GM19328 (cell line): ENCODE measurements around the gene ERVV-1.
"Not testable (repeated sequence)": the region's sequence is repeated elsewhere in the genome, so short reads cannot be mapped to it uniquely, and the experiment has no call there.

Experiments
- ATAC-seq: cut with Tn5 transposase; IDR thresholded peaks from one replicate; pipeline ENCODE4 v1.9.1; 2021; ENCODE audit warnings: mild to moderate bottlenecking, moderate library complexity; ENCODE audit not compliant: unreplicated experiment

The ERVV-1 gene

GRCh38 chr19:53015730-53016129 lies 2.0 kb downstream of the ERVV-1 start:
- ATAC-seq, result no peak

DNA sequence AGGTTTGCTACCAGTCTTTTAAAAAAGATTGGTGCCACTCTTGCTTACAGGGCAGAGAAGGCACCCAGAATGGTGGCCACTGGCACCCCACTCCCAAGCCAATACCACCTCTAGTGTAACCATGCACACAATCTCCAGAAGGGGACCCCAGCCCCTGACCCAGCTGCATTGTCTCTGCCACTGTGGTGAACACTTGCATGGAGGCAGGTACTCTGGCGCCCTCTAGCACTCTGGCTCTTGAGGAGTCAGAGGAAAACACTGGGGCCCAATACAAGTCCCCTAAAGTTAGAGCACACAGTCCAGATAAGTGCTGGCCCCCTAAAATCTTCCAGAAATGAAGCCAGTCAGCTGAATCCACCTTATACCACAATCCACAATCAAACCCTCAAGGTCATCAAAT lies 6.0 kb downstream of the ERVV-1 start:
- no peak for ATAC-seq

DNA sequence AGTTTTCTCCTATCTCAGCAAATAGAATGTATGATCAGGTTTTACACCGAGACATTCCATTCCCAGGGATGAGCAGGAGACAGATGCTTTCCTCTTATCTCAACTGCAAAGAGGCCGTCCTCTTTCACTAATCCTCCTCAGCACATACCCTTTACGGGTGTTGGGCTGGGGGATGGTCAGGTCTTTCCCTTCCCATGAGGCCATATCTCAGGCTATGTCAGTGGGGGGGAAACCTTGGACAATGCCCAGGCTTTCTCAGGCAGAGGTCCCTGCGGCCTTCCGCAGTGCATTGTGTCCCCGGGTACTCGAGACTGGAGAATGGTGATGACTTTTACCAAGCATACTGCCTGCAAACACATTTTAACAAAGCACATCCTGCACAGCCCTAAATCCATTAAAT lies 14.6 kb downstream of the ERVV-1 start:
- ATAC-seq, result not testable (repeated sequence)

GRCh38 chr19:53034054-53034453 lies 20.3 kb downstream of the ERVV-1 start:
- no peak for ATAC-seq

DNA sequence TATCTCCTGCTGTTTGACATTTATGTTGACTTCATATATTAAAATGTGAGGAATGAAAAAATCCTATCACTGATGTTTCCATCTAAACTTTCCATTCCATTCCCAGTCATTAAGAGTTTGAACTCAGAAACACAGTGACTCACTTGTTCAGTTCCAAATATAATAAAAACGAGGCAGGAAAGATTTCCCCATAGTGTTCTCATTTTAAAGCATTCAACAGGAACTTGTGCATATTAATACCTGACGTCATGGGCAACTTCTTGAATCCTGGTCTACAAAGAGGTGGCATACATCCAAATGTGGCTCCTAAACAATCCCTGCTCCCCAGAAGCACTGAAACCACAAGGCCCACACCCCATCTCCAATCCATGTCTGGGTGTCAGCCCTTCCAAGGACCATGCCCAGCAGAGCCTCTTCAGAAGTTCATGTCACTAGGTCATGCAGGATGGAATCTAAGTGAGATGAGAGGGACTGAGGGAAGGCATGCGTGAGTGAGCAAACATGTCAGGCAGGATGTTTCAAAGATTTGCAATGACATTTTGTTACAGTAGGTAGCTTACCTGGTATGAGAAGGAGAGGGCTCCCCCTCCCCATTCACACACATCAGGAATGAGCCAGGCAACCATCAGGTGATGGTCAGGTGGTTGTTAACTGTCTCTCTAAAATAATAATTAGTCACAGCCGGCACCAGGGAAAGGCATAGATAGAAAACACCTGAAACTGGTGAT lies 21.4 kb downstream of the ERVV-1 start:
- no peak for ATAC-seq

DNA sequence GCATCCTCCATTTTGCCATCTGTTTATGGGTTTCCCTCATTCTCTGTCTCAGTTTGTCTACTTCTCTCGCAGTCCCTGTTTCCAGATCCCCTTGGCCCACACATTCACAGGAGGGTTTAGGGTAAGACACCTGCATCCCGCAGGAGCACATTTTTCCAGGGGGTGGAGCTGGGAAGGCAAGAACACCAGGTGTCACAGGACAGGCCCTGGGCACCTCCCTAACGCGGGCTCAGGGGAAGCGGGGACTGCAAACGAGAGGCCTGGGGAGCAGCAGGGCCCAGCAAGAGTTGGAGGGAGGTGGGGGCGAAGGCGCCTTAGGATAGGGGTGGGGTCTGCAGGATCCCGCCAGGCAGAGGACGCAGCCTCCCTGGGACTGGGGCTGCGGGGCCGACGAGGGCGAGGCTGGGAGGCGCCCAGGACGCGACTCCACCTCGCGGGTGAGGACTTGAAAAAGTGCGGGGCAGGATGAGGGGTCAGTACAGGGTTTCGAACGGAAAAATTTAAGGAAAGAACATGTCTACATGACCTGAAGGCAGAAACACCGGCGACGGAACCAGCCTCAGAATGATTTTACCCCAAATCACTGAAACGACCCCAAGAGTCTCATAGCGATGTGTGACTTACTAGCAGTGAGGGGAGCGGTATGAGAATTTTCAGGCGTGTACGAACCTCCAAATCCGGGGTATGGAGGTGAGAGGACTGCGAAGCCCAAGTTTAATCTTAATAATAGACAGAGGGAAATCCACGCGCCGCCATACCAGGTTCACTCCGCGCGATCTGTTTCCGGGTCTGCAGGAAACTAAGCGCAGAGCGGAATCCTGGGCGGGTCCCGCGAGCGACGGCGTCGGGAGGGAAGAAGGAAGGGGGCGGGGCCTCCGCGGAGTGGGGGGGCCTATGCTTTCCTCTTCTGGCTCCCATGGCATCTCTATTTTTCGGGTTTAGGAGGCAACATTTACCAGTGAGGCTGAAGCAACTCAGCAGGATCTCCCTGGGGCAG lies 23.7 kb downstream of the ERVV-1 start:
- ATAC-seq, result no peak

DNA sequence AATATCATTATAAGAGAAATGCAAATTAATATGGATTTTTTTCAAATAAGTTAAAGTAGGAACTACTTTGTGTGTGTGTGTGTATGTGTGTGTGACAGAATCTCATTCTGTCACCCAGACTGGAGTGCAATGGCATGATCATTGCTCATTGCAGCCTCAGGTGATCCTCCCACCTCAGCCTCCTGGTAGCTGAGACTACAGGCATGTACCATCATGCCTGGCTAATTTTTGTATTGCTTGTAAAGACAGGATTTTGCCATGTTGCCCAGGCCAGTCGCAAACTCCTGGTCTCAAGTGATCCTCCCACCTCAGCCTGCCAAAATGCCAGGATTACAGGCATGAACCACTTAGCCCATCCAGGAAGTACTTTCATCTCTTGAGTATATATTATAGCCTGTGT lies 27.6 kb downstream of the ERVV-1 start:
- no peak for ATAC-seq

DNA sequence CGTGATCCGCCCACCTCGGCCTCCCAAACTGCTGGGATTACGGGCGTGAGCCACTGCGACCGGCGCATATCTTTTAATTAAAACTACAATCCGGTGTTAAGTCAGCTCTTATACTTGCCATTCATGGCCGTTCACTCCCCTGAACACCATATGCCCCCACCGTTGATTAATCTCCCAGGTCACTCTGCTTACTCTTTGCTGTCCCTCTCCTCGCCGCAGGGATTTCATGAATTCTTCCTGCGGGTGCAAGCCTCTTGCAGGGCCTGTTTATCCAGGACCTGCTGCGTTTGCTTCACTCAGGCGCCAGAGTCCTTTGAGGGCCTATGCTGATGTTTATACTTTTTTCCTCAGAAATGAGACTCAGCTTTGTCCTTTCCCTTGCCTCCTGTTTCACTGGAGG lies 31.8 kb downstream of the ERVV-1 start:
- ATAC-seq, result no peak

GRCh38 chr19:53047379-53047778 lies 33.7 kb downstream of the ERVV-1 start:
- ATAC-seq, result no peak

DNA sequence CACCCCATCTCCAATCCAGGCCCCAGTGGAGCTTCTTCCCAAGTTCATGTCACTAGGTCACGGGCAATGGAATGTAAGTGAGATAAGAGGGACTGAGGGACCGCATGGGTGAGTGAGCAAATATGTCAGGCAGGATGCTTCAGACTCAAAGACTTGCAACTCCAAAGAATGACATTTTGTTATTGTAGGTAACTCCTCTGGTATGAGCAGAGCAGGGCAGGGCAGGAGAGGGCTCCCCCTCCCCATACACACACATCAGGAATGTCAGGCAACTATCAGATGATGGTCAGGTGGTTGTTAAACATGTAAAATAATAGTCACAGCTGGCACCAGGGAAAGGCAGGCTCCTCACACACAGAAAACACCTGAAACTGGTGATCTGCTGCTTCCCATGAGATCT lies 41.4 kb downstream of the ERVV-1 start:
- no peak for ATAC-seq

DNA sequence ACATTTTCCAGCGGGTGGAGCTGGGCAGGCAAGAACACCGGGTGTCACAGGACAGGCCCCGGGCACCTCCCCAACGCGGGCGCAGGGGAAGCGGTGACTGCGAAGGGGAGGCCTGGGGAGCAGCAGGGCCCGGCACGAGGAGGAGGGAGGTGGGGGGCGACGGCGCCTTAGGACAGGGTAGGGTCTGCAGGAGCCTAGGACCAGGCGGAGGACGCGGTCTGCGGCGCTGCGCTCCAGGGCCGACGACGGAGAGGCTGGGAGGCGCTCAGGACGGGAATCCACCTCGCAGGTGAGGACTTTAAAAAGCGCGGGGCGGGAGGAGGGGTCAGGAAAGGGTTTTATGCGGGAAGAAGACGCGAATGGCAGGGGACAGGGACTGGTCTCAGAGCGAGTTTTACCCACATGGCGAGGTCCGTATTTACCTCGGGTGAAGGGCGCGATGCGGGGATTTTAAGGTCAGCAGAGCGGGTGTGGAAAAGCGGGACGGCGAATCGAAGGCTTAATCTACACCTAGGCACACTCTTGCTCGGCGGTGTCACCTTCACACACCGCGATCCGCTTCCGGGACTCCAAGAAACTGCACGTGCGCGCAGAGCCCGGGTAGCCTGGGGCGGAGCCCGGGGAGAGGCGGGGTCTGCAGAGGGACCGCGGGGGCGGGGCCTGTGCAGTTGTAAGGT lies 44.3 kb downstream of the ERVV-1 start:
- no peak for ATAC-seq
